Testis (tissue), 2 donors: ENCODE measurements around the gene ABCB11.

Experiments
- POLR2A ChIP-seq: fragments of 450-650 bp; IDR thresholded peaks from one replicate; pipeline ENCODE4 v1.6.1; 2017; ENCODE audit warnings: antibody characterized with exemption, mild to moderate bottlenecking, moderate library complexity
- TF ChIP-seq, protein P1 (sequence below), 3 experiments: fragments of 450-650 bp in 2 of 3; fragments of 200-600 bp in 1 of 3; sonication (generic) in 1 of 3; IDR thresholded peaks; one replicate each; pipeline ENCODE4 v1.5.1; 2016 to 2019; ENCODE audit warnings: antibody characterized with exemption in 3 of 3, mild to moderate bottlenecking in 2 of 3, moderate library complexity in 1 of 3

- TF ChIP-seq, protein P1, sequence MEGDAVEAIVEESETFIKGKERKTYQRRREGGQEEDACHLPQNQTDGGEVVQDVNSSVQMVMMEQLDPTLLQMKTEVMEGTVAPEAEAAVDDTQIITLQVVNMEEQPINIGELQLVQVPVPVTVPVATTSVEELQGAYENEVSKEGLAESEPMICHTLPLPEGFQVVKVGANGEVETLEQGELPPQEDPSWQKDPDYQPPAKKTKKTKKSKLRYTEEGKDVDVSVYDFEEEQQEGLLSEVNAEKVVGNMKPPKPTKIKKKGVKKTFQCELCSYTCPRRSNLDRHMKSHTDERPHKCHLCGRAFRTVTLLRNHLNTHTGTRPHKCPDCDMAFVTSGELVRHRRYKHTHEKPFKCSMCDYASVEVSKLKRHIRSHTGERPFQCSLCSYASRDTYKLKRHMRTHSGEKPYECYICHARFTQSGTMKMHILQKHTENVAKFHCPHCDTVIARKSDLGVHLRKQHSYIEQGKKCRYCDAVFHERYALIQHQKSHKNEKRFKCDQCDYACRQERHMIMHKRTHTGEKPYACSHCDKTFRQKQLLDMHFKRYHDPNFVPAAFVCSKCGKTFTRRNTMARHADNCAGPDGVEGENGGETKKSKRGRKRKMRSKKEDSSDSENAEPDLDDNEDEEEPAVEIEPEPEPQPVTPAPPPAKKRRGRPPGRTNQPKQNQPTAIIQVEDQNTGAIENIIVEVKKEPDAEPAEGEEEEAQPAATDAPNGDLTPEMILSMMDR (IDR thresholded peaks at IDR 0.05), result no peak
- no peak for TF ChIP-seq POLR2A
Measured at GRCh38 chr2:168952424-168952823, 78.7 kb downstream of the ABCB11 start.
